B cell (primary cell): ENCODE results near the gene PDZRN3. TPM values are rescaled to one million over a fixed set of nuclear protein-coding genes. Genes with fewer than 3 reads are reported as not detected.

Source experiments
- ATAC-seq: fragments of 200-7000 bp; cut with Tn5 transposase; one replicate; pipeline ENCODE4 v1.10.0; 2021; ENCODE audit warnings: low read depth, mild to moderate bottlenecking, moderate number of reproducible peaks, moderate library complexity
- CTCF ChIA-PET: fragments of 350-600 bp; sonication (Branson Sonifier 250); formaldehyde crosslinking; loops from one replicate; lab custom pipeline; 2021; ENCODE audit warnings: antibody characterized with exemption, inconsistent platforms; lab: Charles Lee
- POLR2A ChIA-PET: fragments of 350-600 bp; sonication (Branson Sonifier 250); formaldehyde crosslinking; loops from one replicate; lab custom pipeline; 2021; ENCODE audit warnings: antibody characterized with exemption; lab: Charles Lee
- DNase-seq: peaks from one replicate; pipeline ENCODE4 v3.0.0; 2013
- H2AFZ ChIP-seq: 2 replicates; pipeline ENCODE4 v1.6.1; 2012; ENCODE audit warnings: mild to moderate bottlenecking, low read depth, low read length; ENCODE audit not compliant: insufficient read depth, poor library complexity, severe bottlenecking
- H3K27ac ChIP-seq, 2 donors: 1 replicate in 1 of 2; 2 replicates in 1 of 2; pipeline ENCODE4 v1.5.1; 2012 to 2013; ENCODE audit warnings: low read length in 2 of 2, mild to moderate bottlenecking in 2 of 2, moderate library complexity in 1 of 2
- H3K27me3 ChIP-seq, 4 experiments: fragments of 200-600 bp in 1 of 4; sonication (generic) in 1 of 4; replicated peaks in 1 of 4; 1 replicate in 2 of 4; 2 replicates in 2 of 4; pipeline versions ENCODE4 v1.6.1 to v1.7.0; 2013 to 2016; ENCODE audit warnings: low read length in 3 of 4, mild to moderate bottlenecking in 2 of 4, mixed read lengths in 1 of 4, moderate library complexity in 1 of 4; ENCODE audit not compliant: insufficient read depth in 4 of 4, control insufficient read depth in 3 of 4; ENCODE audit errors: control extremely low read depth in 1 of 4
- H3K36me3 ChIP-seq, 2 experiments: replicated peaks in 1 of 2; 1 replicate in 1 of 2; 2 replicates in 1 of 2; pipeline versions ENCODE4 v1.6.1 to v1.7.1; 2013; ENCODE audit warnings: low read length in 1 of 2; ENCODE audit not compliant: insufficient read depth in 2 of 2, control insufficient read depth in 1 of 2; ENCODE audit errors: control extremely low read depth in 1 of 2, extremely low read depth in 1 of 2
- H3K4me1 ChIP-seq, 2 donors: fragments of 200-600 bp in 1 of 2; sonication (generic) in 1 of 2; 1 replicate in 1 of 2; 2 replicates in 1 of 2; pipeline versions ENCODE4 v1.5.1 to v1.6.1; 2013 to 2017; ENCODE audit warnings: low read length in 2 of 2; ENCODE audit not compliant: control insufficient read depth in 2 of 2, insufficient read depth in 2 of 2
- H3K4me2 ChIP-seq: replicated peaks from 2 replicates; pipeline ENCODE3; 2012; ENCODE audit warnings: mild to moderate bottlenecking, low read depth, low read length; ENCODE audit not compliant: poor library complexity, severe bottlenecking
- H3K4me3 ChIP-seq, 5 experiments: fragments of 200-600 bp in 1 of 5; sonication (generic) in 1 of 5; 1 replicate in 3 of 5; 2 replicates in 2 of 5; pipeline versions ENCODE4 v1.5.1 to v1.7.0; 2011 to 2016; ENCODE audit warnings: low read length in 4 of 5, mild to moderate bottlenecking in 4 of 5, low read depth in 2 of 5, control low read depth in 1 of 5, moderate library complexity in 1 of 5; ENCODE audit not compliant: insufficient read depth in 1 of 5; ENCODE audit errors: control extremely low read depth in 1 of 5, extremely low read depth in 1 of 5
- H3K79me2 ChIP-seq: fragments of 200-600 bp; sonication (generic); one replicate; pipeline ENCODE4 v1.6.0; 2016; ENCODE audit warnings: low read length; ENCODE audit not compliant: control insufficient read depth, insufficient read depth
- H3K9ac ChIP-seq: fragments of 200-600 bp; sonication (generic); 2 replicates; pipeline ENCODE4 v1.6.1; 2017; ENCODE audit warnings: mild to moderate bottlenecking, low read length, moderate library complexity
- H3K9me3 ChIP-seq, 3 donors: one replicate each; pipeline versions ENCODE4 v1.6.1 to v1.7.1; 2013; ENCODE audit warnings: low read length in 2 of 3; ENCODE audit not compliant: control insufficient read depth in 2 of 3, insufficient read depth in 1 of 3; ENCODE audit errors: control extremely low read depth in 1 of 3
- H4K20me1 ChIP-seq: 2 replicates; pipeline ENCODE4 v1.6.0; 2012; ENCODE audit warnings: mild to moderate bottlenecking, low read length; ENCODE audit not compliant: insufficient read depth, control insufficient read depth, poor library complexity, severe bottlenecking
- H3K27ac Mint-ChIP-seq: one replicate; pipeline ENCODE4 v1.8.0; 2021; ENCODE audit warnings: mixed read lengths
- H3K27me3 Mint-ChIP-seq: one replicate; pipeline ENCODE4 v1.8.0; 2021; ENCODE audit warnings: mixed read lengths
- H3K4me1 Mint-ChIP-seq: one replicate; pipeline ENCODE4 v1.8.0; 2021; ENCODE audit warnings: mixed read lengths
- H3K4me3 Mint-ChIP-seq: one replicate; pipeline ENCODE4 v1.8.0; 2021; ENCODE audit warnings: mixed read lengths
- H3K9me3 Mint-ChIP-seq: one replicate; pipeline ENCODE4 v1.8.0; 2022; ENCODE audit warnings: mixed read lengths; ENCODE audit not compliant: insufficient read depth
- CTCF ChIP-seq: fragments of 200-600 bp; IDR thresholded peaks from one replicate; pipeline ENCODE4 v1.8.0; 2022; ENCODE audit warnings: antibody characterized with exemption, mild to moderate bottlenecking
- EZH2 ChIP-seq: IDR thresholded peaks from 2 replicates; pipeline ENCODE4 v1.6.1; 2012; ENCODE audit warnings: borderline replicate concordance, low read depth, mild to moderate bottlenecking, moderate library complexity, low read length; ENCODE audit not compliant: insufficient read depth, poor library complexity, severe bottlenecking
- WGBS: methylation state at CpG from one replicate; pipeline ENCODE4 v1.1.5; 2013; ENCODE audit warnings: missing lambda C conversion rate; ENCODE audit not compliant: insufficient coverage; 5-methylcytosine and 5-hydroxymethylcytosine counted together
- intact Hi-C: fragments of 100-400 bp; cut with micrococcal nuclease; formaldehyde crosslinking; loops from one replicate; pipeline ENCODE4 v1.10.0; 2022
- polyA plus RNA-seq: library from polyadenylated mRNA; depleted of rRNA; stranded (reverse); fragments of >200 nt; gene quantifications from 2 replicates; pipeline ENCODE4 v1.2.3, GENCODE V29; 2012
- total RNA-seq, 2 donors: library from RNA; stranded (reverse); fragments of 120-200 nt in 1 of 2; gene quantifications; 1 replicate in 1 of 2; 2 replicates in 1 of 2; pipeline versions ENCODE4 v1.2.3 to v1.2.4, GENCODE V29; 2013 to 2022

The PDZRN3 gene
- total and polyA plus RNA-seq, 2 donors (not counting 1 experiment from before 2014, with no cell fraction given), result not detected

GRCh38 chr3:73626106-73626505 lies 1.4 kb upstream of the PDZRN3 start:
- no peak for TF ChIP-seq CTCF
- no peak for TF ChIP-seq EZH2
- ChIA-PET POLR2A (no interaction called here), CTCF (no interaction called here)
- intact Hi-C loops, result no loop called here
- ATAC-seq (no peak), DNase-seq (no peak)
- Histone ChIP-seq H3K36me3 (no peaks in the 10 kb centered on the region), H3K9me3 (peaks cover 0 to 6% (median 0%) of the 10 kb centered on the region in 3 donors), H3K4me1 (no peaks in the 10 kb centered on the region), H2AFZ (no peak overlapping the region), H3K4me2 (no peak overlapping the region), H3K27me3 (peaks cover 0 to 11% (median 2%) of the 10 kb centered on the region in 4 experiments), H3K79me2 (no peaks in the 10 kb centered on the region), H3K4me3 (no peak overlapping the region), H3K27ac (no peak overlapping the region), H3K9ac (no peak overlapping the region), H4K20me1 (no peaks in the 10 kb centered on the region)
- 100% methylated on average over 1 of the region's 3 CpGs for WGBS
- no peak overlapping the region for H3K27ac Mint-ChIP-seq
- no peak overlapping the region for H3K4me3 Mint-ChIP-seq
- H3K9me3 Mint-ChIP-seq, result no peaks in the 10 kb centered on the region
- H3K4me1 Mint-ChIP-seq, result no peaks in the 10 kb centered on the region
- peaks cover 32% of the 10 kb centered on the region for H3K27me3 Mint-ChIP-seq

GRCh38 chr3:73624017-73624820 lies 522 bp downstream of the PDZRN3 start:
- intact Hi-C loops, result no loop called here
- Mint-ChIP-seq H3K27ac (no peak overlapping the region), H3K27me3 (peaks cover 32% of the 10 kb centered on the region), H3K4me3 (no peak overlapping the region), H3K9me3 (no peaks in the 10 kb centered on the region), H3K4me1 (no peaks in the 10 kb centered on the region)
- Histone ChIP-seq H3K4me1 (no peaks in the 10 kb centered on the region), H3K9ac (no peak overlapping the region), H3K27me3 (peaks cover 0 to 11% (median 2%) of the 10 kb centered on the region in 4 experiments), H3K36me3 (no peaks in the 10 kb centered on the region), H3K9me3 (peaks cover 0 to 6% (median 0%) of the 10 kb centered on the region in 3 donors), H3K27ac (no peak overlapping the region), H3K79me2 (no peaks in the 10 kb centered on the region), H4K20me1 (no peaks in the 10 kb centered on the region), H3K4me2 (no peak overlapping the region), H3K4me3 (no peak overlapping the region), H2AFZ (no peak overlapping the region)
- CTCF ChIA-PET, result no interaction called here
- DNase-seq (no peak), ATAC-seq (no peak)
- POLR2A ChIA-PET, result no interaction called here
- 21% methylated on average over 112 of the region's 112 CpGs for WGBS
- TF ChIP-seq EZH2 (no peak), CTCF (no peak)
